Prostate gland (tissue), 2 donors: ENCODE data around the gene DRC7. TPM values are rescaled to one million over a fixed set of nuclear protein-coding genes. Genes with fewer than 3 reads are reported as not detected.
"Not testable (repeated sequence)": the region's sequence is repeated elsewhere in the genome, so short reads cannot be mapped to it uniquely, and the experiment has no call there.

ENCODE experiments used
- DNase-seq: peaks from one replicate; pipeline ENCODE4 v3.0.0-alpha.2; 2019; ENCODE audit warnings: low spot score
- H3K27ac ChIP-seq, 2 donors: fragments of 200-600 bp; sonication (generic); 2 replicates each; pipeline ENCODE4 v1.5.1; 2017 to 2019
- H3K27me3 ChIP-seq: fragments of 200-600 bp; sonication (generic); replicated peaks from 2 replicates; pipeline ENCODE4 v1.5.1; 2019; ENCODE audit not compliant: insufficient read depth
- H3K36me3 ChIP-seq, 2 donors: fragments of 200-600 bp; sonication (generic); 1 replicate in 1 of 2; 2 replicates in 1 of 2; pipeline versions ENCODE4 v1.5.1 to v1.8.1; 2017 to 2019
- H3K4me1 ChIP-seq: fragments of 200-600 bp; sonication (generic); replicated peaks from 2 replicates; pipeline ENCODE4 v1.5.1; 2019
- H3K4me3 ChIP-seq, 2 donors: fragments of 200-600 bp; sonication (generic); 2 replicates each; pipeline ENCODE4 v1.5.1; 2017 to 2019
- H3K9me3 ChIP-seq: fragments of 200-600 bp; sonication (generic); 2 replicates; pipeline ENCODE4 v1.5.1; 2017
- CTCF ChIP-seq, 4 experiments: fragments of 200-600 bp in 2 of 4; fragments of 450-650 bp in 2 of 4; sonication (generic) in 2 of 4; IDR thresholded peaks; 1 replicate in 3 of 4; 2 replicates in 1 of 4; pipeline ENCODE4 v1.5.1; 2016 to 2019; ENCODE audit warnings: antibody characterized with exemption in 4 of 4, mild to moderate bottlenecking in 2 of 4, moderate library complexity in 2 of 4
- POLR2A ChIP-seq: fragments of 450-650 bp; IDR thresholded peaks from one replicate; pipeline ENCODE4 v1.6.1; 2016; ENCODE audit warnings: antibody characterized with exemption, mild to moderate bottlenecking
- POLR2AphosphoS5 ChIP-seq: sonication (generic); formaldehyde crosslinking; IDR thresholded peaks from one replicate; pipeline ENCODE4 v1.6.1; 2017; ENCODE audit warnings: antibody characterized with exemption
- WGBS: methylation state at CpG from one replicate; pipeline ENCODE4 v1.1.5; 2018; 5-methylcytosine and 5-hydroxymethylcytosine counted together
- intact Hi-C: fragments of 100-400 bp; cut with DNase I; formaldehyde crosslinking; loops from one replicate; pipeline ENCODE4 v1.14.2; 2022
- microRNA-seq: library from miRNA; unstranded; fragments of <30 nt; microRNA quantifications from one replicate; pipeline ENCODE4, GENCODE V29; 2016
- small RNA-seq, 2 donors: library from RNA; depleted of rRNA; stranded (forward); fragments of <200 nt; gene quantifications; one replicate each; pipeline ENCODE3, GENCODE V24; 2016
- total RNA-seq, 2 donors: library from RNA; depleted of rRNA; stranded (reverse); fragments of >200 nt; gene quantifications; one replicate each; pipeline ENCODE4 v1.1.0, GENCODE V29; 2016

DRC7 gene
- total RNA-seq, 2 donors from 2014 or later = 5.5 TPM; not detected in 1

GRCh38 chr16:57774705-57775285 is 80.2 kb downstream of the DRC7 start:
- DNase-seq = no peak
- H3K4me1 ChIP-seq = no peaks in the 10 kb centered on the region
- no peak overlapping the region for H3K27ac ChIP-seq
- 96% methylated on average over 12 of the region's 12 CpGs for WGBS
- TF ChIP-seq CTCF (IDR thresholded peaks at IDR 0.05) = no peak
- no peak for TF ChIP-seq POLR2A
- TF ChIP-seq POLR2AphosphoS5 = no peak
- no peaks in the 10 kb centered on the region for H3K36me3 ChIP-seq
- no peaks in the 10 kb centered on the region for H3K27me3 ChIP-seq
- no peaks in the 10 kb centered on the region for H3K9me3 ChIP-seq
- intact Hi-C loops = no loop called here
- H3K4me3 ChIP-seq = no peak overlapping the region

- WGBS = 60% methylated on average over 23 of the region's 23 CpGs
- intact Hi-C loops = no loop called here
Observed at GRCh38 chr16:57775661-57776469, 81.3 kb downstream of the DRC7 start.

GRCh38 chr16:57778658-57779057 is 84.1 kb downstream of the DRC7 start:
- H3K4me3 ChIP-seq = no peak overlapping the region
- TF ChIP-seq POLR2AphosphoS5 (no peak), CTCF (IDR thresholded peaks at IDR 0.05) (no peak), POLR2A (no peak)
- no peak overlapping the region for H3K27ac ChIP-seq
- H3K4me1 ChIP-seq = no peaks in the 10 kb centered on the region
- H3K36me3 ChIP-seq = no peaks in the 10 kb centered on the region
- DNase-seq = no peak
- H3K27me3 ChIP-seq = no peaks in the 10 kb centered on the region
- H3K9me3 ChIP-seq = no peaks in the 10 kb centered on the region
- intact Hi-C loops = no loop called here
- WGBS = 89% methylated on average over 5 of the region's 5 CpGs

More at GRCh38 chr16:57775661-57776469, 81.3 kb downstream of the DRC7 start:
- Histone ChIP-seq H3K4me1 (no peaks in the 10 kb centered on the region), H3K27me3 (no peaks in the 10 kb centered on the region), H3K36me3 (no peaks in the 10 kb centered on the region), H3K4me3 (no peak overlapping the region), H3K9me3 (no peaks in the 10 kb centered on the region), H3K27ac (no peak overlapping the region)
- DNase-seq = no peak
- TF ChIP-seq CTCF (IDR thresholded peaks at IDR 0.05) (peak in 1 of 4 experiments; percentile 30), POLR2AphosphoS5 (no peak)

GRCh38 chr16:57779836-57780235 is 85.2 kb downstream of the DRC7 start:
- not testable (repeated sequence) for H3K36me3 ChIP-seq, H3K4me3 ChIP-seq, H3K27ac ChIP-seq, H3K27me3 ChIP-seq, H3K9me3 ChIP-seq, DNase-seq, H3K4me1 ChIP-seq
- 94% methylated on average over 5 of the region's 5 CpGs for WGBS
- intact Hi-C loops = loop anchor here (5.0 kb wide), 1 partner anchor 133 kb away; no protein-coding TSS in a partner anchor

- no peak for DNase-seq
- H3K27ac ChIP-seq = no peak overlapping the region
Observed at GRCh38 chr16:57781349-57781740, 86.7 kb downstream of the DRC7 start.

More at GRCh38 chr16:57781349-57781740, 86.7 kb downstream of the DRC7 start:
- H3K4me1 ChIP-seq = no peaks in the 10 kb centered on the region
- H3K9me3 ChIP-seq = no peaks in the 10 kb centered on the region
- intact Hi-C loops = loop anchor here (5.0 kb wide), 1 partner anchor 134 kb away; no protein-coding TSS in a partner anchor
- no peaks in the 10 kb centered on the region for H3K27me3 ChIP-seq
- no peaks in the 10 kb centered on the region for H3K36me3 ChIP-seq
- 93% methylated on average over 1 of the region's 1 CpG for WGBS
- TF ChIP-seq POLR2A = no peak
- H3K4me3 ChIP-seq = no peak overlapping the region

Small RNA genes within 50 kb of the gene (microRNA-seq; reads per million reads assigned to microRNA genes)
- not detected for gene MIR6772

Small RNA genes within 50 kb of the gene (small RNA-seq; reads per million reads assigned to genes)
- 0 to 0.56 reads per million in 2 donors for gene MIR6772

Other genes starting within 250 kb of the DRC7 start
- gene CIAPIN1, start 247.4 kb upstream of the DRC7 start, total RNA-seq = 10 to 100 TPM; 20.1 to 40.3 TPM
- gene COQ9, start 247.3 kb upstream of the DRC7 start, total RNA-seq = 10 to 100 TPM; 56.4 to 68.6 TPM
- gene POLR2C, start 232.1 kb upstream of the DRC7 start, total RNA-seq = 100 to 1,000 TPM in 1 of 2 donors, 10 to 100 TPM in 1; 99.6 to 182 TPM
- 10 to 100 TPM; 26.3 to 55.4 TPM for gene DOK4, start 208.3 kb upstream of the DRC7 start, total RNA-seq
- gene CCDC102A, start 158.2 kb upstream of the DRC7 start, total RNA-seq = 10 to 100 TPM; 22.5 to 26.8 TPM
- 1 to 10 TPM in 1 of 2 donors, under 1 TPM in 1; 0.27 to 3.3 TPM for gene ADGRG5, start 152.2 kb upstream of the DRC7 start, total RNA-seq
- 100 to 1,000 TPM in 1 of 2 donors, 10 to 100 TPM in 1; 78.5 to 347 TPM for gene ADGRG1, start 66.2 kb upstream of the DRC7 start, total RNA-seq
- not detected for gene ADGRG3, start 26.5 kb upstream of the DRC7 start, total RNA-seq
- gene KATNB1, start 41.0 kb downstream of the DRC7 start, total RNA-seq = 10 to 100 TPM; 22.7 to 30.2 TPM
- gene KIFC3, start 107.7 kb downstream of the DRC7 start, total RNA-seq = 10 to 100 TPM; 16.3 to 79.5 TPM